HEK293T (cell line): Measurements from ENCODE around the gene DLST.

Source experiments
- BHLHE40 ChIP-seq: fragments of 450-650 bp; IDR thresholded peaks from 2 replicates; pipeline ENCODE4 v1.6.1; 2016; ENCODE audit warnings: mild to moderate bottlenecking, moderate library complexity, borderline replicate concordance
- ELF4 ChIP-seq: fragments of 450-650 bp; IDR thresholded peaks from 2 replicates; pipeline ENCODE4 v1.6.1; 2017; ENCODE audit warnings: antibody characterized with exemption
- FOXA1 ChIP-seq: fragments of 450-650 bp; IDR thresholded peaks from 2 replicates; pipeline ENCODE4 v1.6.1; 2016; ENCODE audit warnings: mild to moderate bottlenecking
- FOXK2 ChIP-seq: fragments of 450-650 bp; IDR thresholded peaks from 2 replicates; pipeline ENCODE4 v1.6.1; 2016; ENCODE audit warnings: mild to moderate bottlenecking
- FOXM1 ChIP-seq: fragments of 450-650 bp; IDR thresholded peaks from 2 replicates; pipeline ENCODE4 v1.6.1; 2017; ENCODE audit warnings: mild to moderate bottlenecking, borderline replicate concordance
- HDGF ChIP-seq: fragments of 450-650 bp; IDR thresholded peaks from 2 replicates; pipeline ENCODE4 v1.6.1; 2017; ENCODE audit warnings: antibody characterized with exemption, borderline replicate concordance
- NFRKB ChIP-seq: fragments of 450-650 bp; IDR thresholded peaks from 2 replicates; pipeline ENCODE4 v1.6.1; 2016; ENCODE audit warnings: mild to moderate bottlenecking, moderate library complexity
- SP1 ChIP-seq: fragments of 450-650 bp; IDR thresholded peaks from 2 replicates; pipeline ENCODE4 v1.6.1; 2017
- SUZ12 ChIP-seq: fragments of 450-650 bp; IDR thresholded peaks from 2 replicates; pipeline ENCODE4 v1.6.1; 2016; ENCODE audit warnings: mild to moderate bottlenecking
- TARDBP ChIP-seq: fragments of 450-650 bp; IDR thresholded peaks from 2 replicates; pipeline ENCODE4 v1.6.1; 2016
- ZNF384 ChIP-seq: fragments of 450-650 bp; IDR thresholded peaks from 2 replicates; pipeline ENCODE4 v1.6.1; 2016
- TF ChIP-seq, protein P1 (sequence below): fragments of 450-650 bp; IDR thresholded peaks from 2 replicates; pipeline ENCODE4 v1.6.1; 2016

DNA sequence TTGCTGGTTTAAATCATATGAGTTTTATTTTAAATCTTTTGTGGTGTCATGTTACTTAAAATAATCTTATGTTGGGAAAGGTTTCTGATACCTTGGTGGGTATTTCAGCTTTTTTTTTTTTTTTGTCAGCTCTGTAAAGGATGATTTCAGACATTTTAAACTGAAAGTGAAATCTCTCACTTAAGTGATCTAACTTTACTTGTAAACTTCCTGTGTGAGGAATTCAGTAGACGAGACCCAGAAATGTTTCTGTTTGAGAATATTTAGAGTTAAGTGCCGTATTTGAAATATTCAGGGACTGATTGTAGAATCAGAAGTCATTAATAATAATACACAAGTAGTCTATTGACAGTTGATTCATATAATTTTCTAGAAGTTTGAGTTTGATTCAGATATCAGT, 43.5 kb upstream of the DLST start:
- TF ChIP-seq TARDBP (no peak), ZNF384 (no peak), ELF4 (no peak), SP1 (no peak), NFRKB (no peak), FOXK2 (no peak), FOXA1 (no peak), BHLHE40 (no peak), FOXM1 (no peak), HDGF (no peak), SUZ12 (no peak)
- TF ChIP-seq, protein P1, sequence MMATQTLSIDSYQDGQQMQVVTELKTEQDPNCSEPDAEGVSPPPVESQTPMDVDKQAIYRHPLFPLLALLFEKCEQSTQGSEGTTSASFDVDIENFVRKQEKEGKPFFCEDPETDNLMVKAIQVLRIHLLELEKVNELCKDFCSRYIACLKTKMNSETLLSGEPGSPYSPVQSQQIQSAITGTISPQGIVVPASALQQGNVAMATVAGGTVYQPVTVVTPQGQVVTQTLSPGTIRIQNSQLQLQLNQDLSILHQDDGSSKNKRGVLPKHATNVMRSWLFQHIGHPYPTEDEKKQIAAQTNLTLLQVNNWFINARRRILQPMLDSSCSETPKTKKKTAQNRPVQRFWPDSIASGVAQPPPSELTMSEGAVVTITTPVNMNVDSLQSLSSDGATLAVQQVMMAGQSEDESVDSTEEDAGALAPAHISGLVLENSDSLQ, result no peak
